GM12891 (cell line): ENCODE measurements around the gene ZNF324.
"Not testable (repeated sequence)": the region's sequence is repeated elsewhere in the genome, so short reads cannot be mapped to it uniquely, and the experiment has no call there.

ENCODE experiments used
- PAX5 ChIP-seq: IDR thresholded peaks from 2 replicates; pipeline ENCODE4 v1.6.1; 2011; ENCODE audit warnings: low read length, moderate library complexity, mild to moderate bottlenecking; ENCODE audit not compliant: insufficient read depth, severe bottlenecking
- POLR2A ChIP-seq: IDR thresholded peaks from 2 replicates; pipeline ENCODE4 v1.6.1; 2011; ENCODE audit warnings: low read depth, low read length, control low read depth
- POLR2AphosphoS5 ChIP-seq: IDR thresholded peaks from 2 replicates; pipeline ENCODE4 v1.6.1; 2011; ENCODE audit warnings: low read depth, low read length, control low read depth
- POU2F2 ChIP-seq: IDR thresholded peaks from 2 replicates; pipeline ENCODE4 v1.6.1; 2011; ENCODE audit warnings: low read depth, mild to moderate bottlenecking, control low read depth, low read length, moderate library complexity
- SPI1 ChIP-seq: IDR thresholded peaks from 2 replicates; pipeline ENCODE4 v1.6.1; 2011; ENCODE audit warnings: low read depth, low read length, control low read depth
- TAF1 ChIP-seq: IDR thresholded peaks from 2 replicates; pipeline ENCODE4 v1.6.1; 2011; ENCODE audit warnings: low read depth, low read length, control low read depth

DNA sequence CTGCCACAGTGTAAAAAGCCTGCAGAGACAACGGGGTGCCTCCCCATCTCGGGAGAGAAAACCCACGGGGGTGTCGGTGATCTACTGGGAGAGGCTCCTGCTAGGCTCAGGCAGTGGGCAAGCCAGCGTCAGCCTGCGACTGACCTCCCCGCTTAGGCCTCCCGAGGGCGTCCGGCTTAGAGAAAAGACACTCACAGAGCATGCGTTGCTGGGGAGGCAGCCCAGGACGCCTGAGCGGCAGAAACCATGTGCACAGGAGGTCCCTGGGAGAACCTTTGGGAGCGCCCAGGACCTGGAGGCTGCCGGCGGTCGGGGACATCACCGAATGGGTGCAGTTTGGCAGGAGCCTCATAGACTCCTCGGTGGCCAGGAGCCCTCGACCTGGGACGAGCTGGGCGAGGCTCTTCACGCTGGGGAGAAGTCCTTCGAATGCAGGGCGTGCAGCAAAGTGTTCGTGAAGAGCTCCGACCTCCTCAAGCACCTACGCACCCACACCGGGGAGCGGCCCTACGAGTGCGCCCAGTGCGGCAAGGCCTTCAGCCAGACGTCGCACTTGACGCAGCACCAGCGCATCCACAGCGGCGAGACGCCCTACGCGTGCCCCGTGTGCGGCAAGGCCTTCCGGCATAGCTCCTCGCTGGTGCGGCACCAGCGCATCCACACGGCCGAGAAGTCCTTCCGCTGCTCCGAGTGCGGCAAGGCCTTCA, 4.1 kb downstream of the ZNF324 start:
- not testable (repeated sequence) for TF ChIP-seq POLR2AphosphoS5, TAF1, POLR2A, SPI1, POU2F2, PAX5
